Heart left ventricle (tissue), 16 donors: ENCODE results near the gene ZDHHC11. TPM values are rescaled to one million over a fixed set of nuclear protein-coding genes. Genes with fewer than 3 reads are reported as not detected.

Experiments
- ATAC-seq, 4 donors: fragments of 200-7000 bp; cut with Tn5 transposase; one replicate each; pipeline ENCODE4 v1.9.1; 2020 to 2022; ENCODE audit warnings: moderate library complexity in 4 of 4, mild to moderate bottlenecking in 3 of 4, moderate number of reproducible peaks in 1 of 4
- DNase-seq, 5 donors: peaks; one replicate each; pipeline ENCODE4 v3.0.0-alpha.2; 2020
- H3K27ac ChIP-seq, 12 donors: fragments of 200-600 bp; sonication (generic) in 4 of 12; one replicate each; pipeline versions ENCODE4 v1.5.0 to v1.8.0; 2016 to 2022; ENCODE audit warnings: mild to moderate bottlenecking in 2 of 12
- H3K27me3 ChIP-seq, 9 donors: fragments of 200-600 bp; sonication (generic) in 2 of 9; one replicate each; pipeline versions ENCODE4 v1.5.1 to v1.8.0; 2016 to 2022; ENCODE audit warnings: mild to moderate bottlenecking in 3 of 9
- H3K36me3 ChIP-seq, 9 donors: fragments of 200-600 bp; sonication (generic) in 2 of 9; one replicate each; pipeline versions ENCODE4 v1.5.0 to v1.8.0; 2018 to 2022; ENCODE audit warnings: mild to moderate bottlenecking in 2 of 9
- H3K4me1 ChIP-seq, 12 donors: fragments of 200-600 bp; sonication (generic) in 4 of 12; one replicate each; pipeline versions ENCODE4 v1.5.0 to v1.8.0; 2016 to 2022; ENCODE audit warnings: mild to moderate bottlenecking in 3 of 12
- H3K4me3 ChIP-seq, 12 donors: fragments of 200-600 bp; sonication (generic) in 4 of 12; one replicate each; pipeline versions ENCODE4 v1.5.0 to v1.8.0; 2017 to 2022; ENCODE audit warnings: mild to moderate bottlenecking in 9 of 12, moderate library complexity in 4 of 12
- H3K9me3 ChIP-seq, 12 donors: fragments of 200-600 bp; sonication (generic) in 4 of 12; one replicate each; pipeline versions ENCODE4 v1.5.0 to v1.8.0; 2016 to 2022; ENCODE audit warnings: mild to moderate bottlenecking in 1 of 12
- CTCF ChIP-seq, 12 donors: fragments of 200-600 bp; sonication (generic) in 4 of 12; IDR thresholded peaks; one replicate each; pipeline versions ENCODE4 v1.5.0 to v1.8.0; 2018 to 2022; ENCODE audit warnings: antibody characterized with exemption in 12 of 12, mild to moderate bottlenecking in 5 of 12
- POLR2A ChIP-seq, 2 donors: fragments of 450-650 bp; IDR thresholded peaks; one replicate each; pipeline ENCODE4 v1.6.1; 2017; ENCODE audit warnings: antibody characterized with exemption in 2 of 2, mild to moderate bottlenecking in 2 of 2, moderate library complexity in 2 of 2
- WGBS, 4 donors: extraction: QIAGEN DNeasy Blood & Tissue Kit in 2 of 4; methylation state at CpG; one replicate each; pipeline versions ENCODE4 v1.1.5 to v1.1.7; 2013 to 2018; 5-methylcytosine and 5-hydroxymethylcytosine counted together
- intact Hi-C, 10 donors: fragments of 100-400 bp; cut with DNase I; formaldehyde crosslinking; loops; one replicate each; pipeline versions ENCODE4 v1.11.1 to v1.14.2; 2022
- polyA plus RNA-seq, 2 donors: library from polyadenylated mRNA; stranded (reverse); fragments of 200-250 nt; gene quantifications; one replicate each; pipeline ENCODE4 v1.2.3, GENCODE V29; 2013
- total RNA-seq, 9 donors: library from RNA; depleted of rRNA in 2 of 9; stranded (reverse); fragments of >200 nt in 2 of 9; fragmentation: NEBNext Ultra II Directional in 3 of 9; extraction: Animal tissue kit (Norgen Biotek cat#: 25700) in 3 of 9; gene quantifications; one replicate each; pipeline versions ENCODE4 v1.1.0 to v1.2.4, GENCODE V29; 2016 to 2023
- donor health status: ischemic (EF 13 %, LVEDD 7.1; RV severe dilation, severe dysfunction).
- donor health status: healthy with polysubstance abuse.
- donor health status: DM: no; HTN: yes; CAD: no.
- donor health status: DM: no; HTN: no; CAD: no.
- donor health status: ischemic (EF 25% LVEDD 6.9; RV normal size, moderate dysfunction).
- donor health status: ischemic (EF 25% LVEDD 5.7; RV mildly dilated, moderate dysfunction).
- donor health status: healthy.
- donor health status: DM: yes; HTN: yes; CAD: no.
- donor health status: ischemic (EF 35%, LVEDD 5.7; RV mildly dilated, moderate dysfunction).
- donor health status: nonischemic (EF 11% LVEDD 7.7; RV severe dilation, severe dysfunction).
- donor health status: DM: yes; HTN: yes; CAD: no.
- donor health status: PGD.
- donor health status: ischemic (EF 29% LVEDD 5.4; RV normal size, mild dysfunction).
- donor health status: nonischemic (EF 23%, LVEDD 6.1; RV moderate dilation, normal function).

ZDHHC11 gene
- total and polyA plus RNA-seq, 11 donors, result 6.3 to 25.0 (median 10.8) TPM

GRCh38 chr5:888638-889035 lies 37.9 kb upstream of the ZDHHC11 start:
- Histone ChIP-seq H3K4me1 (peaks cover 0 to 40% (median 19%) of the 10 kb centered on the region in 12 donors), H3K4me3 (no peak overlapping the region), H3K9me3 (no peaks in the 10 kb centered on the region), H3K36me3 (peaks cover 0 to 79% (median 76%) of the 10 kb centered on the region in 9 donors), H3K27ac (no peak overlapping the region), H3K27me3 (no peaks in the 10 kb centered on the region)
- TF ChIP-seq POLR2A (IDR thresholded peaks at IDR 0.05), result no peak
- DNase-seq, result no peak
- intact Hi-C loops, result loop anchor here in 1 of 10 donors (5.0 kb wide), 1 partner anchor 216 kb away; no protein-coding TSS in a partner anchor
- ATAC-seq, result no peak
- 91 to 96% (median 93%) methylated on average over 11 of the region's 11 CpGs for WGBS, 4 donors

- no peaks in the 10 kb centered on the region for H3K27me3 ChIP-seq
- no peak overlapping the region for H3K4me3 ChIP-seq
- no peak overlapping the region for H3K27ac ChIP-seq
- 88 to 92% (median 91%) methylated on average over 13 to 14 of the region's 14 CpGs for WGBS, 4 donors
- ATAC-seq, result no peak
- no peak for TF ChIP-seq CTCF (IDR thresholded peaks at IDR 0.05)
- no peak for TF ChIP-seq POLR2A (IDR thresholded peaks at IDR 0.05)
- intact Hi-C loops, result loop anchor here in 1 of 10 donors (5.0 kb wide), 1 partner anchor 216 kb away; no protein-coding TSS in a partner anchor
- H3K9me3 ChIP-seq, result no peaks in the 10 kb centered on the region
- H3K4me1 ChIP-seq, result peaks cover 0 to 35% (median 16%) of the 10 kb centered on the region in 12 donors
- H3K36me3 ChIP-seq, result peaks cover 0 to 85% (median 81%) of the 10 kb centered on the region in 9 donors
- DNase-seq, result peak in 1 of 5 donors; percentile 56
Observed at GRCh38 chr5:887947-888637, 37.3 kb upstream of the ZDHHC11 start.

- no peak overlapping the region for H3K4me3 ChIP-seq
- no peaks in the 10 kb centered on the region for H3K9me3 ChIP-seq
- no peak overlapping the region for H3K27ac ChIP-seq
- peaks cover 0 to 26% (median 13%) of the 10 kb centered on the region in 12 donors for H3K4me1 ChIP-seq
- no peak for TF ChIP-seq POLR2A (IDR thresholded peaks at IDR 0.05)
- TF ChIP-seq CTCF (IDR thresholded peaks at IDR 0.05), result no peak
- ATAC-seq (no peak), DNase-seq (peak in 1 of 5 donors; percentile 52)
- 89 to 91% (median 90%) methylated on average over 20 to 26 of the region's 26 CpGs for WGBS, 4 donors
- no peaks in the 10 kb centered on the region for H3K27me3 ChIP-seq
- intact Hi-C loops, result loop anchor here in 1 of 10 donors (5.0 kb wide), 1 partner anchor 215 kb away; no protein-coding TSS in a partner anchor
- peaks cover 0 to 96% (median 88%) of the 10 kb centered on the region in 9 donors for H3K36me3 ChIP-seq
Observed at GRCh38 chr5:886716-887325, 36.0 kb upstream of the ZDHHC11 start.

- Histone ChIP-seq H3K27ac (peak overlapping the region in 4 of 12 donors; percentile 29 to 56 (median 49)), H3K4me1 (peaks cover 0 to 18% (median 6%) of the 10 kb centered on the region in 12 donors), H3K4me3 (no peak overlapping the region), H3K9me3 (no peaks in the 10 kb centered on the region), H3K36me3 (peaks cover 0 to 99% (median 93%) of the 10 kb centered on the region in 9 donors), H3K27me3 (no peaks in the 10 kb centered on the region)
- 87 to 92% (median 88%) methylated on average over 10 to 13 of the region's 13 CpGs for WGBS, 4 donors
- ATAC-seq, result peak in 3 of 4 donors; percentile 4 to 14 (median 11)
- DNase-seq, result peak in 1 of 5 donors; percentile 21
- intact Hi-C loops, result loop anchor here in 1 of 10 donors (5.0 kb wide), 1 partner anchor 214 kb away; no protein-coding TSS in a partner anchor
- no peak for TF ChIP-seq CTCF (IDR thresholded peaks at IDR 0.05)
- no peak for TF ChIP-seq POLR2A (IDR thresholded peaks at IDR 0.05)
Observed at GRCh38 chr5:886036-886435, 35.2 kb upstream of the ZDHHC11 start.
